K562 (cell line): Measurements from ENCODE around the gene ATP13A2.

ENCODE experiments used
- CTCF ChIP-seq, 3 experiments: IDR thresholded peaks in 2 of 3; conservative IDR thresholded peaks in 1 of 3; 2 replicates each; pipeline ENCODE4 v1.5.1; 2011 to 2012; ENCODE audit warnings: low read length in 3 of 3, mild to moderate bottlenecking in 3 of 3, control low read depth in 2 of 3, improper control_type of control experiment in 1 of 3, inconsistent platforms in 1 of 3, low read depth in 1 of 3, mixed read lengths in 1 of 3, moderate library complexity in 1 of 3; ENCODE audit not compliant: insufficient read depth in 2 of 3
- EZH2 ChIP-seq: IDR thresholded peaks from 2 replicates; pipeline ENCODE4 v1.6.1; 2012; ENCODE audit warnings: low read depth, mild to moderate bottlenecking, inconsistent platforms, low read length, borderline replicate concordance
- HEY1 ChIP-seq: fragments of 250-450 bp; sonication (Bioruptor Pico); IDR thresholded peaks from 2 replicates; pipeline ENCODE4 v1.5.0; 2020; ENCODE audit warnings: mild to moderate bottlenecking, moderate library complexity, borderline replicate concordance
- HNRNPK ChIP-seq: fragments of 200-400 bp; formaldehyde crosslinking; IDR thresholded peaks from one replicate; pipeline ENCODE4 v1.6.1; 2018; ENCODE audit warnings: mild to moderate bottlenecking, low read depth, low read length; ENCODE audit not compliant: poor library complexity, severe bottlenecking
- RAD21 ChIP-seq, 2 experiments: fragments of 250-450 bp in 1 of 2; fragments of 450-650 bp in 1 of 2; sonication (Bioruptor Pico) in 1 of 2; formaldehyde crosslinking in 1 of 2; IDR thresholded peaks in 1 of 2; conservative IDR thresholded peaks in 1 of 2; 2 replicates each; pipeline versions ENCODE4 v1.4.0 to v1.8.0; 2020 to 2022; ENCODE audit warnings: mild to moderate bottlenecking in 2 of 2, moderate library complexity in 1 of 2
- SIN3A ChIP-seq, 2 experiments: fragments of 150-350 bp in 1 of 2; IDR thresholded peaks; 2 replicates each; pipeline ENCODE4 v1.6.1; 2011 to 2016; ENCODE audit warnings: borderline replicate concordance in 2 of 2, low read depth in 2 of 2, low read length in 2 of 2, mild to moderate bottlenecking in 2 of 2, moderate library complexity in 2 of 2; ENCODE audit not compliant: control insufficient read depth in 1 of 2
- SRSF1 ChIP-seq: fragments of 200-400 bp; formaldehyde crosslinking; IDR thresholded peaks from 2 replicates; pipeline ENCODE4 v1.6.1; 2017; ENCODE audit warnings: mild to moderate bottlenecking, low read depth, low read length, moderate library complexity
- TAF1 ChIP-seq: IDR thresholded peaks from 2 replicates; pipeline ENCODE4 v1.6.1; 2011; ENCODE audit warnings: mild to moderate bottlenecking, low read length, moderate library complexity; ENCODE audit not compliant: insufficient read depth, control insufficient read depth, severe bottlenecking; ENCODE audit errors: extremely low read depth
- ZNF583 ChIP-seq: fragments of 250-450 bp; sonication (Bioruptor Pico); IDR thresholded peaks from 2 replicates; pipeline ENCODE4 v1.4.0; 2020
- ZNF696 ChIP-seq: fragments of 250-450 bp; sonication (Bioruptor Pico); conservative IDR thresholded peaks from 2 replicates; pipeline ENCODE4 v1.4.0; 2020; ENCODE audit warnings: mild to moderate bottlenecking, moderate library complexity
- TF ChIP-seq, protein P1 (sequence below): sonication (generic); formaldehyde crosslinking; IDR thresholded peaks from 2 replicates; pipeline ENCODE4 v1.9.0; 2022; ENCODE audit warnings: mild to moderate bottlenecking, missing genetic modification reagents

DNA sequence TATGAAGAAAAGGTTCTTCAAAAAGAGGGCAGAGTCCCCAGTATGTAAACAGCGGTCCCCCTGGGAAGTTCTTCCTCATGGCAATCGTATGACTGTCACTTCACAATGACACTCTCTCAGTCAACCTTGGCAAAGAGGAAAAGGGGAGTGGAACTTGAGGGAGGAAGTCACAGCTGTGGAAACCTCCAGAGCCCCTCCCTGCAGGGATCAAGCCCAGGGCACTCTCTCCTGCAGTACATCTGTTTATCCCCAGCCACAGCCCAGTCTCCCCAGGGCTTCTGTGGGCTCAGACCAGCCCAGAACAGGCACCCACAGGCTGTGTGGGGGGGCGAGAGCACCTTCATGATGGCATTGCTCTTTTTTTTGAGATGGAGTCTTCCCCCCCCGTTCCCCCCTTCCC is 2.0 kb downstream of the ATP13A2 start:
- TF ChIP-seq ZNF696 (CRISPR knock-in tag), result no peak
- TF ChIP-seq SRSF1, result no peak
- TF ChIP-seq EZH2, result no peak
- TF ChIP-seq HEY1, result no peak
- TF ChIP-seq RAD21 (CRISPR knock-in tag; conservative IDR thresholded peaks at IDR 0.05 in 1 of 2, IDR thresholded peaks at IDR 0.05 in 1 of 2), result no peak
- TF ChIP-seq, protein P1, sequence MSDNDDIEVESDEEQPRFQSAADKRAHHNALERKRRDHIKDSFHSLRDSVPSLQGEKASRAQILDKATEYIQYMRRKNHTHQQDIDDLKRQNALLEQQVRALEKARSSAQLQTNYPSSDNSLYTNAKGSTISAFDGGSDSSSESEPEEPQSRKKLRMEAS (CRISPR knock-in tag), result no peak
- no peak for TF ChIP-seq CTCF (IDR thresholded peaks at IDR 0.05 in 2 of 3, conservative IDR thresholded peaks at IDR 0.05 in 1 of 3; ENCODE audit: insufficient read depth in 2 of 3, low read depth in 1 of 3, low read length in 3 of 3)
- no peak for TF ChIP-seq ZNF583 (CRISPR knock-in tag)
- no peak for TF ChIP-seq TAF1
- no peak for TF ChIP-seq SIN3A (IDR thresholded peaks at IDR 0.05; ENCODE audit: borderline replicate concordance in 2 of 2, control insufficient read depth in 1 of 2, low read depth in 2 of 2, low read length in 2 of 2)
- TF ChIP-seq HNRNPK, result no peak
